Prostate gland (tissue), 2 donors: Measurements from ENCODE around the gene NEDD4L.

ENCODE experiments used
- CTCF ChIP-seq, 4 experiments: fragments of 200-600 bp in 2 of 4; fragments of 450-650 bp in 2 of 4; sonication (generic) in 2 of 4; IDR thresholded peaks; 1 replicate in 3 of 4; 2 replicates in 1 of 4; pipeline ENCODE4 v1.5.1; 2016 to 2019; ENCODE audit warnings: antibody characterized with exemption in 4 of 4, mild to moderate bottlenecking in 2 of 4, moderate library complexity in 2 of 4
- POLR2A ChIP-seq: fragments of 450-650 bp; IDR thresholded peaks from one replicate; pipeline ENCODE4 v1.6.1; 2016; ENCODE audit warnings: antibody characterized with exemption, mild to moderate bottlenecking

GRCh38 chr18:58362829-58363271 is 318.8 kb downstream of the NEDD4L start:
- TF ChIP-seq CTCF (IDR thresholded peaks at IDR 0.05) (no peak), POLR2A (no peak)
